Testis (tissue), 2 donors: Measurements from ENCODE around the gene SOX6.

Source experiments
- CTCF ChIP-seq, 3 experiments: fragments of 450-650 bp in 2 of 3; fragments of 200-600 bp in 1 of 3; sonication (generic) in 1 of 3; IDR thresholded peaks; one replicate each; pipeline ENCODE4 v1.5.1; 2016 to 2019; ENCODE audit warnings: antibody characterized with exemption in 3 of 3, mild to moderate bottlenecking in 2 of 3, moderate library complexity in 1 of 3
- POLR2A ChIP-seq: fragments of 450-650 bp; IDR thresholded peaks from one replicate; pipeline ENCODE4 v1.6.1; 2017; ENCODE audit warnings: antibody characterized with exemption, mild to moderate bottlenecking, moderate library complexity

- TF ChIP-seq POLR2A (no peak), CTCF (IDR thresholded peaks at IDR 0.05) (no peak)
Observed at GRCh38 chr11:16013649-16014275, 342.6 kb downstream of the SOX6 start.
